ENCODE measurements around the gene NTRK3. TPM values are rescaled to one million over a fixed set of nuclear protein-coding genes. Genes with fewer than 3 reads are reported as not detected.

The NTRK3 gene
- total and polyA plus RNA-seq, 2 donors (not counting 3 experiments of a cell fraction or from before 2014, with no cell fraction given): not detected

DNA sequence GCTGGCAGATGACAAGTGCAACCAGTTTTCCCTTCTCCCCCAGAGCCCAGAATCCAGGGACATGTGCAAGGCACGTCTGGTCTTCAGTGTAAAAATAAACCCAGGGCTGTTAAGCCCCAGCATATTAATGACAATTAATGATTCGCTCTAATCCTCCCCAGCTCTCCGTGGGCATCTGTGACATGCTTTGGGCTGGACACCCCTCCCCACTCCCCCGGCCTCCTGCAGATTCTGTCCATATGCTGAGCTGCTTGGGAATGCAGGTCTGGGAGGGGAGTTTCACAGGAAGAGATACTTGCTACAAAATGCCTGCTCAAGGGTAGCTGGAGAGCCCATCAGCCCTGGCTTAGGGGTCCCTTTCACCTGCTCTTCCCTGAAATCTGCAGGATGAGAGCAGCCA lies 43.0 kb upstream of the NTRK3 start:
- no TSS peak for BruUV-seq (replicated peaks)
- no peak for FAIRE-seq
- CTCF ChIA-PET: no interaction called here

More for the DNA sequence above, 43.0 kb upstream of the NTRK3 start:
- Histone ChIP-seq H3K27ac (ENCODE audit: insufficient read depth, low read depth, low read length) (no peak overlapping the region), H3K4me1 (ENCODE audit: control insufficient read depth, extremely low read depth, insufficient read depth, low read length) (no peaks in the 10 kb centered on the region), H3K9me1 (replicated peaks; ENCODE audit: control insufficient read depth, extremely low read depth, insufficient read depth, low read length) (no peaks in the 10 kb centered on the region), H2AFZ (ENCODE audit: low read depth, low read length) (no peak overlapping the region), H4K20me1 (replicated peaks; ENCODE audit: control insufficient read depth, extremely low read depth, insufficient read depth, low read length) (no peaks in the 10 kb centered on the region), H3K27me3 (ENCODE audit: control insufficient read depth in 2 of 2, insufficient read depth in 2 of 2, low read length in 2 of 2) (no peaks in the 10 kb centered on the region), H3K36me3 (ENCODE audit: control insufficient read depth in 2 of 2, extremely low read depth in 1 of 2, insufficient read depth in 2 of 2, low read length in 2 of 2) (no peaks in the 10 kb centered on the region), H3K79me2 (ENCODE audit: control insufficient read depth, insufficient read depth, low read length) (no peaks in the 10 kb centered on the region), H3K4me2 (ENCODE audit: insufficient read depth, low read length) (no peak overlapping the region), H3K4me3 (replicated peaks in 1 of 3; ENCODE audit: insufficient read depth in 1 of 3, low read depth in 1 of 3, low read length in 3 of 3) (no peak overlapping the region), H3K9me3 (replicated peaks; ENCODE audit: control insufficient read depth, insufficient read depth, low read length) (no peaks in the 10 kb centered on the region), H3K9ac (replicated peaks; ENCODE audit: extremely low read depth, insufficient read depth, low read length) (no peak overlapping the region)
- dilution Hi-C loops (cut with MboI; ENCODE audit: extremely low pct_ligation_motif_present, low sequenced_read_pairs) (no loop called here), intact Hi-C loops (cut with micrococcal nuclease) (no loop called here)
- DNase-seq (ENCODE audit: low read depth, low spot score): no peak
- POLR2A ChIA-PET: no interaction called here
- TF ChIP-seq GATA2 (IDR thresholded peaks at IDR 0.05; ENCODE audit: insufficient read depth, insufficient read length, low read depth, low read length): no peak
- TF ChIP-seq EZH2 (IDR thresholded peaks at IDR 0.05; ENCODE audit: borderline replicate concordance, low read depth, low read length, severe bottlenecking): no peak
- TF ChIP-seq, protein P1, sequence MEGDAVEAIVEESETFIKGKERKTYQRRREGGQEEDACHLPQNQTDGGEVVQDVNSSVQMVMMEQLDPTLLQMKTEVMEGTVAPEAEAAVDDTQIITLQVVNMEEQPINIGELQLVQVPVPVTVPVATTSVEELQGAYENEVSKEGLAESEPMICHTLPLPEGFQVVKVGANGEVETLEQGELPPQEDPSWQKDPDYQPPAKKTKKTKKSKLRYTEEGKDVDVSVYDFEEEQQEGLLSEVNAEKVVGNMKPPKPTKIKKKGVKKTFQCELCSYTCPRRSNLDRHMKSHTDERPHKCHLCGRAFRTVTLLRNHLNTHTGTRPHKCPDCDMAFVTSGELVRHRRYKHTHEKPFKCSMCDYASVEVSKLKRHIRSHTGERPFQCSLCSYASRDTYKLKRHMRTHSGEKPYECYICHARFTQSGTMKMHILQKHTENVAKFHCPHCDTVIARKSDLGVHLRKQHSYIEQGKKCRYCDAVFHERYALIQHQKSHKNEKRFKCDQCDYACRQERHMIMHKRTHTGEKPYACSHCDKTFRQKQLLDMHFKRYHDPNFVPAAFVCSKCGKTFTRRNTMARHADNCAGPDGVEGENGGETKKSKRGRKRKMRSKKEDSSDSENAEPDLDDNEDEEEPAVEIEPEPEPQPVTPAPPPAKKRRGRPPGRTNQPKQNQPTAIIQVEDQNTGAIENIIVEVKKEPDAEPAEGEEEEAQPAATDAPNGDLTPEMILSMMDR (IDR thresholded peaks at IDR 0.05; ENCODE audit: extremely low read depth in 1 of 2, insufficient read depth in 1 of 2, low read depth in 1 of 2, low read length in 2 of 2): no peak
- no peak for TF ChIP-seq POLR2AphosphoS5 (IDR thresholded peaks at IDR 0.05; ENCODE audit: insufficient read depth, low read depth, low read length)
- no peak for TF ChIP-seq JUN (IDR thresholded peaks at IDR 0.05; ENCODE audit: borderline replicate concordance, insufficient read depth, insufficient read length, low read depth)
- TF ChIP-seq, protein P2, sequence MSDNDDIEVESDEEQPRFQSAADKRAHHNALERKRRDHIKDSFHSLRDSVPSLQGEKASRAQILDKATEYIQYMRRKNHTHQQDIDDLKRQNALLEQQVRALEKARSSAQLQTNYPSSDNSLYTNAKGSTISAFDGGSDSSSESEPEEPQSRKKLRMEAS (IDR thresholded peaks at IDR 0.05; ENCODE audit: insufficient read depth, insufficient read length): no peak
- no peak for TF ChIP-seq POLR2A (IDR thresholded peaks at IDR 0.05; ENCODE audit: low read depth, low read length)
- no peak for TF ChIP-seq FOS (IDR thresholded peaks at IDR 0.05; ENCODE audit: borderline replicate concordance, insufficient read depth, low read length)
- TF ChIP-seq MYC (IDR thresholded peaks at IDR 0.05; ENCODE audit: low read depth, low read length): no peak

Measured in endothelial cell of umbilical vein (primary cell).